Liver (tissue), 3 donors: ENCODE measurements around the gene CEP57.

Source experiments
- EGR1 ChIP-seq, 2 donors: IDR thresholded peaks; 2 replicates each; pipeline ENCODE4 v1.6.1; 2016 to 2018; ENCODE audit warnings: antibody characterized with exemption in 2 of 2, low read depth in 2 of 2
- FOXA2 ChIP-seq: IDR thresholded peaks from 2 replicates; pipeline ENCODE4 v1.6.1; 2016; ENCODE audit warnings: antibody characterized with exemption
- RAD21 ChIP-seq, 2 donors: IDR thresholded peaks; 2 replicates each; pipeline ENCODE4 v1.6.1; 2016; ENCODE audit warnings: antibody characterized with exemption in 2 of 2, mild to moderate bottlenecking in 2 of 2
- TAF1 ChIP-seq: conservative IDR thresholded peaks from 2 replicates; pipeline ENCODE4 v1.6.1; 2016; ENCODE audit warnings: antibody characterized with exemption, mild to moderate bottlenecking
- YY1 ChIP-seq: IDR thresholded peaks from 2 replicates; pipeline ENCODE4 v1.6.1; 2016; ENCODE audit warnings: antibody characterized with exemption, mild to moderate bottlenecking
- TF ChIP-seq, protein P1 (sequence below): fragments of 150-350 bp; IDR thresholded peaks from 2 replicates; pipeline ENCODE4 v1.5.1; 2017; ENCODE audit warnings: improper control_type of control experiment, low read depth, low read length; ENCODE audit not compliant: missing input control
- TF ChIP-seq, protein P2 (sequence below): IDR thresholded peaks from 2 replicates; pipeline ENCODE4 v1.6.1; 2016; ENCODE audit warnings: antibody characterized with exemption
- TF ChIP-seq, protein P3 (sequence below): IDR thresholded peaks from 2 replicates; pipeline ENCODE4 v1.6.1; 2016; ENCODE audit warnings: antibody characterized with exemption
- TF ChIP-seq, protein P4 (sequence below): IDR thresholded peaks from 2 replicates; pipeline ENCODE4 v1.6.1; 2016; ENCODE audit warnings: antibody characterized with exemption, mild to moderate bottlenecking
- donor health status: healthy.
- donor health status: healthy.

DNA sequence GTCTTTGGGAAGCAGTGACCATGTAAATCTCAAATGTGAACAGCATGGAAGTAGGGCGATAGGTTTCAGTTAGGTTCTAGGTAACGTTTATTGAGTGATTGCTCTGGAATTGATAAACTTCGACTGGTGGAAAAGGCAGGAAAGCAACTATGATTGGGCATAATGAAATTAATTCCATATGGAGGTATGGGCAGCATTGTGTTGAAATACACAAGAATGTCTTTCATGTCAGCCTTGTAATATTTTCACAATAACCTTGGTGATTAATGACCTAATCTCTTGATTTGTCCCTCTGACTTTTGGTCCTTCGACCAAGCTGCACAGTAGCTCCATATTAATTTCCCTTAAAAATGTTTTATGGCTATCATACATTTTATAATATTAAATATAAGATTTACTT is 2.8 kb downstream of the CEP57 start:
- TF ChIP-seq, protein P1, sequence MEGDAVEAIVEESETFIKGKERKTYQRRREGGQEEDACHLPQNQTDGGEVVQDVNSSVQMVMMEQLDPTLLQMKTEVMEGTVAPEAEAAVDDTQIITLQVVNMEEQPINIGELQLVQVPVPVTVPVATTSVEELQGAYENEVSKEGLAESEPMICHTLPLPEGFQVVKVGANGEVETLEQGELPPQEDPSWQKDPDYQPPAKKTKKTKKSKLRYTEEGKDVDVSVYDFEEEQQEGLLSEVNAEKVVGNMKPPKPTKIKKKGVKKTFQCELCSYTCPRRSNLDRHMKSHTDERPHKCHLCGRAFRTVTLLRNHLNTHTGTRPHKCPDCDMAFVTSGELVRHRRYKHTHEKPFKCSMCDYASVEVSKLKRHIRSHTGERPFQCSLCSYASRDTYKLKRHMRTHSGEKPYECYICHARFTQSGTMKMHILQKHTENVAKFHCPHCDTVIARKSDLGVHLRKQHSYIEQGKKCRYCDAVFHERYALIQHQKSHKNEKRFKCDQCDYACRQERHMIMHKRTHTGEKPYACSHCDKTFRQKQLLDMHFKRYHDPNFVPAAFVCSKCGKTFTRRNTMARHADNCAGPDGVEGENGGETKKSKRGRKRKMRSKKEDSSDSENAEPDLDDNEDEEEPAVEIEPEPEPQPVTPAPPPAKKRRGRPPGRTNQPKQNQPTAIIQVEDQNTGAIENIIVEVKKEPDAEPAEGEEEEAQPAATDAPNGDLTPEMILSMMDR = no peak
- TF ChIP-seq TAF1 = no peak
- no peak for TF ChIP-seq YY1
- TF ChIP-seq, protein P2, sequence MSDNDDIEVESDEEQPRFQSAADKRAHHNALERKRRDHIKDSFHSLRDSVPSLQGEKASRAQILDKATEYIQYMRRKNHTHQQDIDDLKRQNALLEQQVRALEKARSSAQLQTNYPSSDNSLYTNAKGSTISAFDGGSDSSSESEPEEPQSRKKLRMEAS = no peak
- TF ChIP-seq, protein P3, sequence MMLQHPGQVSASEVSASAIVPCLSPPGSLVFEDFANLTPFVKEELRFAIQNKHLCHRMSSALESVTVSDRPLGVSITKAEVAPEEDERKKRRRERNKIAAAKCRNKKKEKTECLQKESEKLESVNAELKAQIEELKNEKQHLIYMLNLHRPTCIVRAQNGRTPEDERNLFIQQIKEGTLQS = no peak
- TF ChIP-seq, protein P4, sequence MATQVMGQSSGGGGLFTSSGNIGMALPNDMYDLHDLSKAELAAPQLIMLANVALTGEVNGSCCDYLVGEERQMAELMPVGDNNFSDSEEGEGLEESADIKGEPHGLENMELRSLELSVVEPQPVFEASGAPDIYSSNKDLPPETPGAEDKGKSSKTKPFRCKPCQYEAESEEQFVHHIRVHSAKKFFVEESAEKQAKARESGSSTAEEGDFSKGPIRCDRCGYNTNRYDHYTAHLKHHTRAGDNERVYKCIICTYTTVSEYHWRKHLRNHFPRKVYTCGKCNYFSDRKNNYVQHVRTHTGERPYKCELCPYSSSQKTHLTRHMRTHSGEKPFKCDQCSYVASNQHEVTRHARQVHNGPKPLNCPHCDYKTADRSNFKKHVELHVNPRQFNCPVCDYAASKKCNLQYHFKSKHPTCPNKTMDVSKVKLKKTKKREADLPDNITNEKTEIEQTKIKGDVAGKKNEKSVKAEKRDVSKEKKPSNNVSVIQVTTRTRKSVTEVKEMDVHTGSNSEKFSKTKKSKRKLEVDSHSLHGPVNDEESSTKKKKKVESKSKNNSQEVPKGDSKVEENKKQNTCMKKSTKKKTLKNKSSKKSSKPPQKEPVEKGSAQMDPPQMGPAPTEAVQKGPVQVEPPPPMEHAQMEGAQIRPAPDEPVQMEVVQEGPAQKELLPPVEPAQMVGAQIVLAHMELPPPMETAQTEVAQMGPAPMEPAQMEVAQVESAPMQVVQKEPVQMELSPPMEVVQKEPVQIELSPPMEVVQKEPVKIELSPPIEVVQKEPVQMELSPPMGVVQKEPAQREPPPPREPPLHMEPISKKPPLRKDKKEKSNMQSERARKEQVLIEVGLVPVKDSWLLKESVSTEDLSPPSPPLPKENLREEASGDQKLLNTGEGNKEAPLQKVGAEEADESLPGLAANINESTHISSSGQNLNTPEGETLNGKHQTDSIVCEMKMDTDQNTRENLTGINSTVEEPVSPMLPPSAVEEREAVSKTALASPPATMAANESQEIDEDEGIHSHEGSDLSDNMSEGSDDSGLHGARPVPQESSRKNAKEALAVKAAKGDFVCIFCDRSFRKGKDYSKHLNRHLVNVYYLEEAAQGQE = no peak
- no peak for TF ChIP-seq RAD21 (IDR thresholded peaks at IDR 0.05)
- no peak for TF ChIP-seq EGR1 (IDR thresholded peaks at IDR 0.05; ENCODE audit: low read depth in 2 of 2)
- TF ChIP-seq FOXA2 = no peak
